ENCODE measurements around the gene FBXO27. TPM values are rescaled to one million over a fixed set of nuclear protein-coding genes. Genes with fewer than 3 reads are reported as not detected.
"Not testable (repeated sequence)": the region's sequence is repeated elsewhere in the genome, so short reads cannot be mapped to it uniquely, and the experiment has no call there.

FBXO27 gene
- polyA plus RNA-seq, 2 of the 4 experiments (the other 2 are of a cell fraction) = 15.2 to 17.5 TPM

GRCh38 chr19:39070888-39071287 is 38.5 kb upstream of the FBXO27 start:
- Histone ChIP-seq H3K9me3 (no peaks in the 10 kb centered on the region), H3K4me2 (0 out of 3 replicates have a peak overlapping the region, but pooled peaks have one; percentile 2), H3K27ac (peak overlapping the region; percentile 60 to 72; a peak in 5 of 6 replicates), H3K4me1 (peaks cover 40% of the 10 kb centered on the region), H3K4me3 (no peak overlapping the region)
- WGBS (ENCODE audit: missing lambda C conversion rate) = 47% methylated on average over 5 of the region's 5 CpGs
- POLR2A ChIA-PET = no interaction called here
- FAIRE-seq (peak; percentile 92), DNase-seq (ENCODE audit: low read depth in 1 of 2, low spot score in 1 of 2) (peak in 1 of 2 experiments; percentile 64), ATAC-seq (peak; percentile 26 to 45; a peak in 4 of 6 replicates)
- CTCF ChIA-PET = interaction anchor here (1.1 to 36.8 kb wide), 8 partner anchors 3 to 256 kb away, joined by 3 to 612 read pairs (median 16); partner anchors contain the start of genes ACP7 and FBXO17
- TF ChIP-seq POLR2AphosphoS2 (conservative IDR thresholded peaks at IDR 0.05; ENCODE audit: low read length) (no peak), GATA3 (IDR thresholded peaks at IDR 0.05; ENCODE audit: borderline replicate concordance) (peak; percentile 56; the same call in 1 of the 2 replicates), JUN (IDR thresholded peaks at IDR 0.05) (peak in 1 of 2 experiments; percentile 65; a peak in 2 of 5 replicates), ATOH8 (CRISPR knock-in tag; IDR thresholded peaks at IDR 0.05; ENCODE audit: low read depth) (no peak), EP300 (IDR thresholded peaks at IDR 0.05) (peak in 1 of 2 experiments; percentile 48; a peak in 2 of 5 replicates), TP53 (CRISPR knock-in tag; IDR thresholded peaks at IDR 0.05) (no peak), JUNB (IDR thresholded peaks at IDR 0.05) (0 out of 2 replicates have a peak, but pooled peaks have one; percentile 11), MAX (IDR thresholded peaks at IDR 0.05) (peak; percentile 72), ZC3H11A (IDR thresholded peaks at IDR 0.05) (no peak), PBX3 (IDR thresholded peaks at IDR 0.05) (peak; percentile 17; the same call in 1 of the 2 replicates), FOSL2 (IDR thresholded peaks at IDR 0.05) (0 out of 2 replicates have a peak, but pooled peaks have one; percentile 8), FOSL2 (CRISPR knock-in tag; IDR thresholded peaks at IDR 0.05) (peak; percentile 75)

GRCh38 chr19:39068259-39068658 is 35.9 kb upstream of the FBXO27 start:
- POLR2A ChIA-PET = interaction anchor here (0.6 kb wide), 1 partner anchor 110 kb away, joined by 7 read pairs; no protein-coding TSS in a partner anchor
- FAIRE-seq = not testable (repeated sequence)

GRCh38 chr19:39067104-39067503 is 34.8 kb upstream of the FBXO27 start:
- 80% methylated on average over 4 of the region's 4 CpGs for WGBS (ENCODE audit: missing lambda C conversion rate)
- peak; percentile 13 for FAIRE-seq
- no peak overlapping the region for H3K4me2 ChIP-seq
- H3K4me3 ChIP-seq = no peak overlapping the region
- POLR2A ChIA-PET = interaction anchor here (0.6 to 0.7 kb wide), 2 partner anchors 15 to 27 kb away, joined by 3 to 4 read pairs; no protein-coding TSS in a partner anchor
- TF ChIP-seq HEYL (CRISPR knock-in tag; IDR thresholded peaks at IDR 0.05) (no peak), EP300 (IDR thresholded peaks at IDR 0.05) (no peak), GATA3 (IDR thresholded peaks at IDR 0.05; ENCODE audit: borderline replicate concordance) (no peak), CHD2 (IDR thresholded peaks at IDR 0.05; ENCODE audit: low read length, partially characterized antibody) (no peak), RNF2 (IDR thresholded peaks at IDR 0.05; ENCODE audit: borderline replicate concordance, low read depth) (no peak), POLR2A (IDR thresholded peaks at IDR 0.05; ENCODE audit: low read length) (no peak)
- peaks cover 20% of the 10 kb centered on the region for H3K4me1 ChIP-seq
- ATAC-seq = no peak
- no peak for DNase-seq (ENCODE audit: low read depth in 1 of 2, low spot score in 1 of 2)
- 0 out of 6 replicates have a peak overlapping the region, but pooled peaks of 1 of the 2 experiments have one; percentile 12 for H3K27ac ChIP-seq
- CTCF ChIA-PET = interaction anchor here (0.6 to 36.8 kb wide), 6 partner anchors 7 to 554 kb away, joined by 3 to 612 read pairs (median 64); partner anchors contain the start of gene ACP7
- H3K9me3 ChIP-seq = no peaks in the 10 kb centered on the region

More at GRCh38 chr19:39068259-39068658, 35.9 kb upstream of the FBXO27 start:
- not testable (repeated sequence) for DNase-seq (ENCODE audit: low read depth in 1 of 2, low spot score in 1 of 2); H3K9me3 ChIP-seq; H3K4me3 ChIP-seq; ATAC-seq; H3K4me2 ChIP-seq
- peak overlapping the region in 1 of 2 experiments; percentile 18; a peak in 2 of 6 replicates for H3K27ac ChIP-seq
- CTCF ChIA-PET = interaction anchor here (1.5 to 36.8 kb wide), 5 partner anchors 6 to 121 kb away, joined by 3 to 612 read pairs (median 119); partner anchors contain the start of gene ACP7
- H3K4me1 ChIP-seq = peaks cover 27% of the 10 kb centered on the region
- WGBS (ENCODE audit: missing lambda C conversion rate) = 69% methylated on average over 6 of the region's 6 CpGs
- TF ChIP-seq MAFK (IDR thresholded peaks at IDR 0.05; ENCODE audit: partially characterized antibody) = peak; percentile 92

GRCh38 chr19:39065928-39066327 is 33.6 kb upstream of the FBXO27 start:
- no peak for DNase-seq (ENCODE audit: low read depth in 1 of 2, low spot score in 1 of 2)
- WGBS (ENCODE audit: missing lambda C conversion rate) = 48% methylated on average over 3 of the region's 3 CpGs
- Histone ChIP-seq H3K4me3 (no peak overlapping the region), H3K4me2 (no peak overlapping the region), H3K27ac (peak overlapping the region in 1 of 2 experiments; percentile 4; a peak in 3 of 6 replicates), H3K4me1 (peaks cover 15% of the 10 kb centered on the region), H3K9me3 (no peaks in the 10 kb centered on the region)
- ATAC-seq = no peak
- ChIA-PET CTCF (interaction anchor here (2.1 to 36.8 kb wide), 4 partner anchors 7 to 90 kb away, joined by 6 to 612 read pairs (median 366); partner anchors contain the start of genes ACP7 and FBXO17), POLR2A (no interaction called here)
- FAIRE-seq = peak; percentile 98
- TF ChIP-seq CHD2 (IDR thresholded peaks at IDR 0.05; ENCODE audit: low read length, partially characterized antibody) (no peak), CBX8 (IDR thresholded peaks at IDR 0.05) (no peak), ZC3H11A (IDR thresholded peaks at IDR 0.05) (no peak), SREBF2 (IDR thresholded peaks at IDR 0.05) (no peak), HEYL (CRISPR knock-in tag; IDR thresholded peaks at IDR 0.05) (no peak), POLR2A (IDR thresholded peaks at IDR 0.05; ENCODE audit: low read length) (no peak), E2F6 (IDR thresholded peaks at IDR 0.05; ENCODE audit: borderline replicate concordance, low read depth) (no peak), FOXS1 (CRISPR knock-in tag; IDR thresholded peaks at IDR 0.05) (no peak), ZFP36 (IDR thresholded peaks at IDR 0.05; ENCODE audit: borderline replicate concordance, partially characterized antibody) (no peak), EP300 (IDR thresholded peaks at IDR 0.05) (no peak), CBX2 (IDR thresholded peaks at IDR 0.05; ENCODE audit: borderline replicate concordance, low read depth) (no peak), RCOR1 (IDR thresholded peaks at IDR 0.05; ENCODE audit: low read depth, low read length) (no peak), KDM5A (IDR thresholded peaks at IDR 0.05) (no peak), KDM1A (IDR thresholded peaks at IDR 0.05; ENCODE audit: low read depth) (no peak), CEBPB (IDR thresholded peaks at IDR 0.05) (no peak), PHF8 (IDR thresholded peaks at IDR 0.05; ENCODE audit: borderline replicate concordance, low read depth) (no peak), HOXB5 (CRISPR knock-in tag; IDR thresholded peaks at IDR 0.05) (no peak)
